Measurements from ENCODE around the gene ADRB1. TPM values are rescaled to one million over a fixed set of nuclear protein-coding genes. Genes with fewer than 3 reads are reported as not detected.

ADRB1 gene
- total and polyA plus RNA-seq, 2 experiments from 2014 or later, result 0.10 to 1.2 TPM

- no peaks in the 10 kb centered on the region for H3K9me3 ChIP-seq (ENCODE audit: low read depth)
- no peaks in the 10 kb centered on the region for H3K79me2 ChIP-seq
- no peaks in the 10 kb centered on the region for H3K27me3 ChIP-seq
- H3K27ac ChIP-seq, result no peak overlapping the region
- no peak for TF ChIP-seq EZH2 (IDR thresholded peaks at IDR 0.05; ENCODE audit: borderline replicate concordance)
- no peak for TF ChIP-seq EZH2phosphoT487 (IDR thresholded peaks at IDR 0.05; ENCODE audit: low read depth, severe bottlenecking, unreplicated experiment)
- TF ChIP-seq, protein P1, sequence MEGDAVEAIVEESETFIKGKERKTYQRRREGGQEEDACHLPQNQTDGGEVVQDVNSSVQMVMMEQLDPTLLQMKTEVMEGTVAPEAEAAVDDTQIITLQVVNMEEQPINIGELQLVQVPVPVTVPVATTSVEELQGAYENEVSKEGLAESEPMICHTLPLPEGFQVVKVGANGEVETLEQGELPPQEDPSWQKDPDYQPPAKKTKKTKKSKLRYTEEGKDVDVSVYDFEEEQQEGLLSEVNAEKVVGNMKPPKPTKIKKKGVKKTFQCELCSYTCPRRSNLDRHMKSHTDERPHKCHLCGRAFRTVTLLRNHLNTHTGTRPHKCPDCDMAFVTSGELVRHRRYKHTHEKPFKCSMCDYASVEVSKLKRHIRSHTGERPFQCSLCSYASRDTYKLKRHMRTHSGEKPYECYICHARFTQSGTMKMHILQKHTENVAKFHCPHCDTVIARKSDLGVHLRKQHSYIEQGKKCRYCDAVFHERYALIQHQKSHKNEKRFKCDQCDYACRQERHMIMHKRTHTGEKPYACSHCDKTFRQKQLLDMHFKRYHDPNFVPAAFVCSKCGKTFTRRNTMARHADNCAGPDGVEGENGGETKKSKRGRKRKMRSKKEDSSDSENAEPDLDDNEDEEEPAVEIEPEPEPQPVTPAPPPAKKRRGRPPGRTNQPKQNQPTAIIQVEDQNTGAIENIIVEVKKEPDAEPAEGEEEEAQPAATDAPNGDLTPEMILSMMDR (IDR thresholded peaks at IDR 0.05; ENCODE audit: poor library complexity), result no peak
- H3K4me2 ChIP-seq, result no peak overlapping the region
- H4K20me1 ChIP-seq (ENCODE audit: insufficient read depth, poor library complexity, severe bottlenecking), result no peaks in the 10 kb centered on the region
- H3K36me3 ChIP-seq (replicated peaks; ENCODE audit: insufficient read depth, low read depth), result no peaks in the 10 kb centered on the region
- no peak for DNase-seq (ENCODE audit: low spot score)
- no peaks in the 10 kb centered on the region for H3K9me2 ChIP-seq (replicated peaks; ENCODE audit: insufficient read depth)
- H2AFZ ChIP-seq, result no peak overlapping the region
- H3K4me1 ChIP-seq (ENCODE audit: insufficient read depth), result no peaks in the 10 kb centered on the region
- H3K4me3 ChIP-seq, result no peak overlapping the region
- 78% methylated on average over 14 of the region's 14 CpGs for WGBS (ENCODE audit: low lambda C conversion rate, missing lambda C conversion rate)
Observed at GRCh38 chr10:114073395-114074186, 29.9 kb downstream of the ADRB1 start.

- Histone ChIP-seq H3K9me2 (replicated peaks; ENCODE audit: insufficient read depth) (no peaks in the 10 kb centered on the region), H3K4me3 (no peak overlapping the region), H3K9me3 (ENCODE audit: low read depth) (no peaks in the 10 kb centered on the region), H3K36me3 (replicated peaks; ENCODE audit: insufficient read depth, low read depth) (no peaks in the 10 kb centered on the region), H4K20me1 (ENCODE audit: insufficient read depth, poor library complexity, severe bottlenecking) (no peaks in the 10 kb centered on the region), H3K79me2 (no peaks in the 10 kb centered on the region), H3K4me1 (ENCODE audit: insufficient read depth) (no peaks in the 10 kb centered on the region), H3K27me3 (no peaks in the 10 kb centered on the region), H2AFZ (no peak overlapping the region), H3K27ac (no peak overlapping the region), H3K4me2 (no peak overlapping the region)
- 92% methylated on average over 6 of the region's 6 CpGs for WGBS (ENCODE audit: low lambda C conversion rate, missing lambda C conversion rate)
- DNase-seq (ENCODE audit: low spot score), result no peak
- no peak for TF ChIP-seq EZH2 (IDR thresholded peaks at IDR 0.05; ENCODE audit: borderline replicate concordance)
- TF ChIP-seq, protein P1 (IDR thresholded peaks at IDR 0.05; ENCODE audit: poor library complexity), result no peak
- TF ChIP-seq EZH2phosphoT487 (IDR thresholded peaks at IDR 0.05; ENCODE audit: low read depth, severe bottlenecking, unreplicated experiment), result no peak
Observed at GRCh38 chr10:114075093-114075492, 31.4 kb downstream of the ADRB1 start.

DNA sequence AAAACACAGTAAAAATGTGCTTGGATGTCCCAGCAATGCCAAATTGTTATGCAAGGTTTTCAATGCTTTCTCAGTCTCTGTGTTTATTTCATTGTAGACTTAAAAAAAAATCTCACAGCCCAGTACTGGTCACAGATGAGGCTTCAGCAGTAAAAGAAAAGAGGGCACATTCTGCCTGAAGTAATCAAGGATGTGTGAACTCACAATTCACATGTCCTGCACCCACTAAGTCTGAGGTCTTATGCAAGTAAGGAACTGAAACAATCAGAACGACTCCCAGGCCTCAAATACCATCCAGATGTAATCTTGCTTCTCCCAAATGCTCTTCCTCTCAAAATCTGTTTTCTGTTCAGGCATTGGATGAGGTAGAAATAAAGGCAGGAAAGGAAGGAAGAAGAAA, 33.7 kb downstream of the ADRB1 start:
- Histone ChIP-seq H4K20me1 (ENCODE audit: insufficient read depth, poor library complexity, severe bottlenecking) (no peaks in the 10 kb centered on the region), H3K79me2 (no peaks in the 10 kb centered on the region), H2AFZ (no peak overlapping the region), H3K4me3 (no peak overlapping the region), H3K27ac (no peak overlapping the region), H3K9me3 (ENCODE audit: low read depth) (no peaks in the 10 kb centered on the region), H3K36me3 (replicated peaks; ENCODE audit: insufficient read depth, low read depth) (no peaks in the 10 kb centered on the region), H3K4me1 (ENCODE audit: insufficient read depth) (no peaks in the 10 kb centered on the region), H3K27me3 (no peaks in the 10 kb centered on the region), H3K4me2 (no peak overlapping the region), H3K9me2 (replicated peaks; ENCODE audit: insufficient read depth) (no peaks in the 10 kb centered on the region)
- DNase-seq (ENCODE audit: low spot score), result no peak
- 70% methylated on average over 1 of the region's 1 CpG for WGBS (ENCODE audit: low lambda C conversion rate, missing lambda C conversion rate)
- no peak for TF ChIP-seq EZH2 (IDR thresholded peaks at IDR 0.05; ENCODE audit: borderline replicate concordance)
- TF ChIP-seq EZH2phosphoT487 (IDR thresholded peaks at IDR 0.05; ENCODE audit: low read depth, severe bottlenecking, unreplicated experiment), result no peak
- TF ChIP-seq, protein P1 (IDR thresholded peaks at IDR 0.05; ENCODE audit: poor library complexity), result no peak

All from hepatocyte (in vitro differentiated cells).